MM.1S (cell line): Measurements from ENCODE around the gene EVA1A.

Experiments
- EZH2phosphoT487 ChIP-seq: fragments of 300-600 bp; sonication (generic); IDR thresholded peaks from 2 replicates; pipeline ENCODE4 v1.6.1; 2018; ENCODE audit warnings: antibody characterized with exemption, low read length
- TF ChIP-seq, protein P1 (sequence below): fragments of 300-600 bp; sonication (generic); IDR thresholded peaks from 2 replicates; pipeline ENCODE4 v1.5.1; 2016; ENCODE audit warnings: antibody characterized with exemption, low read length, mixed read lengths

GRCh38 chr2:75598589-75599155 lies 37.9 kb upstream of the EVA1A start:
- TF ChIP-seq, protein P1, sequence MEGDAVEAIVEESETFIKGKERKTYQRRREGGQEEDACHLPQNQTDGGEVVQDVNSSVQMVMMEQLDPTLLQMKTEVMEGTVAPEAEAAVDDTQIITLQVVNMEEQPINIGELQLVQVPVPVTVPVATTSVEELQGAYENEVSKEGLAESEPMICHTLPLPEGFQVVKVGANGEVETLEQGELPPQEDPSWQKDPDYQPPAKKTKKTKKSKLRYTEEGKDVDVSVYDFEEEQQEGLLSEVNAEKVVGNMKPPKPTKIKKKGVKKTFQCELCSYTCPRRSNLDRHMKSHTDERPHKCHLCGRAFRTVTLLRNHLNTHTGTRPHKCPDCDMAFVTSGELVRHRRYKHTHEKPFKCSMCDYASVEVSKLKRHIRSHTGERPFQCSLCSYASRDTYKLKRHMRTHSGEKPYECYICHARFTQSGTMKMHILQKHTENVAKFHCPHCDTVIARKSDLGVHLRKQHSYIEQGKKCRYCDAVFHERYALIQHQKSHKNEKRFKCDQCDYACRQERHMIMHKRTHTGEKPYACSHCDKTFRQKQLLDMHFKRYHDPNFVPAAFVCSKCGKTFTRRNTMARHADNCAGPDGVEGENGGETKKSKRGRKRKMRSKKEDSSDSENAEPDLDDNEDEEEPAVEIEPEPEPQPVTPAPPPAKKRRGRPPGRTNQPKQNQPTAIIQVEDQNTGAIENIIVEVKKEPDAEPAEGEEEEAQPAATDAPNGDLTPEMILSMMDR: no peak
- TF ChIP-seq EZH2phosphoT487: no peak
